H1 (cell line): ENCODE measurements around the gene SLC9A3. TPM values are rescaled to one million over a fixed set of nuclear protein-coding genes. Genes with fewer than 3 reads are reported as not detected.

Experiments
- CTCF ChIA-PET: fragments of 300-600 bp; sonication (Branson Sonifier 250); formaldehyde crosslinking; loops from one replicate; lab custom pipeline; 2021; ENCODE audit not compliant: partially characterized antibody; lab: Charles Lee
- POLR2A ChIA-PET: fragments of 300-600 bp; sonication (Branson Sonifier 250); formaldehyde crosslinking; loops from one replicate; lab custom pipeline; 2021; ENCODE audit warnings: inconsistent platforms; ENCODE audit not compliant: partially characterized antibody; lab: Charles Lee
- DNase-seq, 2 experiments: peaks; one replicate each; pipeline versions ENCODE4 v3.0.0 to v3.0.0-alpha.2; 2010 to 2022; ENCODE audit warnings: low spot score in 2 of 2, low read depth in 1 of 2, mixed read lengths in 1 of 2
- FAIRE-seq: peaks from 2 replicates; lab custom pipeline; 2011; peaks lifted over from hg19 to GRCh38; lab: Jason Lieb, UNC
- H2AFZ ChIP-seq: 2 replicates; pipeline ENCODE4 v1.8.1; 2012; ENCODE audit warnings: low read length, inconsistent platforms
- H2AK5ac ChIP-seq: 2 replicates; pipeline ENCODE4 v1.6.1; 2013; ENCODE audit warnings: low read depth, low read length
- H2BK120ac ChIP-seq: replicated peaks from 2 replicates; pipeline ENCODE3; 2013; ENCODE audit warnings: low read depth, low read length, inconsistent platforms
- H2BK12ac ChIP-seq: 2 replicates; pipeline ENCODE4 v1.6.1; 2013; ENCODE audit warnings: low read depth, low read length
- H2BK15ac ChIP-seq: 2 replicates; pipeline ENCODE4 v1.6.1; 2013; ENCODE audit warnings: low read length
- H2BK20ac ChIP-seq: 2 replicates; pipeline ENCODE4 v1.6.1; 2013; ENCODE audit warnings: low read length
- H2BK5ac ChIP-seq: 2 replicates; pipeline ENCODE4 v1.6.1; 2013; ENCODE audit warnings: low read depth, low read length
- H3K14ac ChIP-seq: 2 replicates; pipeline ENCODE4 v1.6.1; 2013; ENCODE audit warnings: inconsistent platforms; ENCODE audit not compliant: insufficient read length
- H3K18ac ChIP-seq: 2 replicates; pipeline ENCODE4 v1.6.1; 2013; ENCODE audit warnings: low read length; ENCODE audit errors: extremely low read depth
- H3K23ac ChIP-seq: 2 replicates; pipeline ENCODE4 v1.6.1; 2013; ENCODE audit warnings: inconsistent platforms; ENCODE audit not compliant: insufficient read length
- H3K23me2 ChIP-seq: 2 replicates; pipeline ENCODE4 v1.6.1; 2013; ENCODE audit warnings: low read depth, low read length
- H3K27ac ChIP-seq: 2 replicates; pipeline ENCODE4 v1.6.1; 2011; ENCODE audit warnings: low read depth, low read length, inconsistent platforms
- H3K27me3 ChIP-seq, 4 experiments: replicated peaks in 1 of 4; 1 replicate in 1 of 4; 2 replicates in 3 of 4; pipeline versions ENCODE4 v1.6.1 to v1.8.1; 2011 to 2013; ENCODE audit warnings: low read length in 3 of 4, mild to moderate bottlenecking in 3 of 4, inconsistent platforms in 2 of 4, mixed read lengths in 2 of 4, moderate library complexity in 1 of 4; ENCODE audit not compliant: control insufficient read depth in 3 of 4, insufficient read depth in 3 of 4; ENCODE audit errors: extremely low read depth in 1 of 4
- H3K36me3 ChIP-seq, 4 experiments: 2 replicates each; pipeline versions ENCODE4 v1.6.1 to v1.8.1; 2011 to 2013; ENCODE audit warnings: mild to moderate bottlenecking in 4 of 4, low read length in 3 of 4, moderate library complexity in 2 of 4, control low read depth in 1 of 4, inconsistent platforms in 1 of 4; ENCODE audit not compliant: insufficient read depth in 4 of 4, control insufficient read depth in 2 of 4
- H3K4ac ChIP-seq: replicated peaks from 2 replicates; pipeline ENCODE3; 2013; ENCODE audit warnings: low read length, low read depth, mixed read lengths, inconsistent platforms; ENCODE audit not compliant: insufficient read length
- H3K4me1 ChIP-seq, 4 experiments: replicated peaks in 1 of 4; 1 replicate in 1 of 4; 2 replicates in 3 of 4; pipeline versions ENCODE4 v1.6.1 to v1.8.1; 2011 to 2013; ENCODE audit warnings: low read length in 3 of 4, inconsistent platforms in 2 of 4, mixed read lengths in 1 of 4; ENCODE audit not compliant: insufficient read depth in 4 of 4, control insufficient read depth in 3 of 4
- H3K4me2 ChIP-seq, 2 experiments: 2 replicates each; pipeline versions ENCODE4 v1.6.1 to v1.8.1; 2011 to 2013; ENCODE audit warnings: low read depth in 2 of 2, low read length in 2 of 2, control low read depth in 1 of 2, inconsistent platforms in 1 of 2, mild to moderate bottlenecking in 1 of 2; ENCODE audit not compliant: insufficient read depth in 1 of 2
- H3K4me3 ChIP-seq, 4 experiments: fragments of 200-600, 300-600 bp in 1 of 4; sonication (generic), shearing (Covaris generic), sonication (Bioruptor Twin) in 1 of 4; 2 replicates each; pipeline versions ENCODE4 v1.5.1 to v1.8.1; 2011 to 2016; ENCODE audit warnings: low read length in 4 of 4, low read depth in 3 of 4, control low read depth in 2 of 4, inconsistent platforms in 2 of 4, mild to moderate bottlenecking in 2 of 4, mixed read lengths in 1 of 4, moderate library complexity in 1 of 4; ENCODE audit not compliant: insufficient read depth in 2 of 4; ENCODE audit errors: extremely low read depth in 1 of 4
- H3K56ac ChIP-seq: replicated peaks from 2 replicates; pipeline ENCODE3; 2013; ENCODE audit warnings: low read depth, mild to moderate bottlenecking, mixed read lengths, low read length, inconsistent platforms; ENCODE audit not compliant: insufficient read length
- H3K79me1 ChIP-seq: 2 replicates; pipeline ENCODE4 v1.6.1; 2013; ENCODE audit warnings: low read depth, low read length, control low read depth
- H3K79me2 ChIP-seq, 2 experiments: 2 replicates each; pipeline versions ENCODE4 v1.6.1 to v1.8.1; 2012 to 2013; ENCODE audit warnings: low read length in 2 of 2, mild to moderate bottlenecking in 2 of 2, inconsistent platforms in 1 of 2; ENCODE audit not compliant: insufficient read depth in 2 of 2, control insufficient read depth in 1 of 2
- H3K9ac ChIP-seq, 4 experiments: replicated peaks in 1 of 4; 1 replicate in 1 of 4; 2 replicates in 3 of 4; pipeline versions ENCODE4 v1.6.1 to v1.8.1; 2011 to 2013; ENCODE audit warnings: low read depth in 3 of 4, low read length in 3 of 4, control low read depth in 2 of 4, mild to moderate bottlenecking in 2 of 4, moderate library complexity in 2 of 4, inconsistent platforms in 1 of 4; ENCODE audit errors: extremely low read depth in 1 of 4
- H3K9me3 ChIP-seq, 2 experiments: 2 replicates each; pipeline versions ENCODE4 v1.6.1 to v1.8.1; 2012 to 2013; ENCODE audit warnings: mild to moderate bottlenecking in 2 of 2, moderate library complexity in 2 of 2, control low read depth in 1 of 2, inconsistent platforms in 1 of 2, low read depth in 1 of 2, low read length in 1 of 2, mixed read lengths in 1 of 2; ENCODE audit not compliant: insufficient read depth in 2 of 2
- H4K20me1 ChIP-seq, 2 experiments: replicated peaks in 1 of 2; 2 replicates each; pipeline versions ENCODE3 to v1.8.1; 2011 to 2013; ENCODE audit warnings: inconsistent platforms in 2 of 2, low read length in 2 of 2, mild to moderate bottlenecking in 1 of 2; ENCODE audit not compliant: insufficient read depth in 2 of 2, control insufficient read depth in 1 of 2
- H4K5ac ChIP-seq: 2 replicates; pipeline ENCODE4 v1.6.1; 2013; ENCODE audit warnings: low read length, low read depth, mixed read lengths, inconsistent platforms; ENCODE audit not compliant: insufficient read length
- H4K8ac ChIP-seq: 2 replicates; pipeline ENCODE4 v1.8.0; 2013; ENCODE audit warnings: mild to moderate bottlenecking, moderate library complexity, low read length, inconsistent platforms; ENCODE audit not compliant: insufficient read depth; ENCODE audit errors: extremely low read depth
- H4K91ac ChIP-seq: replicated peaks from 2 replicates; pipeline ENCODE3; 2013; ENCODE audit warnings: low read length, mixed read lengths, inconsistent platforms; ENCODE audit not compliant: insufficient read length
- CEBPB ChIP-seq: IDR thresholded peaks from 2 replicates; pipeline ENCODE4 v1.6.1; 2012; ENCODE audit warnings: low read depth, low read length
- HDAC6 ChIP-seq: IDR thresholded peaks from one replicate; pipeline ENCODE4 v1.7.1; 2012; ENCODE audit warnings: low read depth, mild to moderate bottlenecking, inconsistent platforms, low read length, moderate library complexity
- RNF2 ChIP-seq: fragments of 200-900, 300-1000 bp; sonication (generic); IDR thresholded peaks from 2 replicates; pipeline ENCODE4 v1.7.1; 2016; ENCODE audit warnings: borderline replicate concordance, low read depth, mild to moderate bottlenecking, antibody characterized with exemption, low read length; ENCODE audit not compliant: poor library complexity, severe bottlenecking; ENCODE audit errors: missing control alignments
- TBP ChIP-seq: IDR thresholded peaks from 2 replicates; pipeline ENCODE4 v1.6.1; 2011; ENCODE audit warnings: low read depth, low read length, improper control_type of control experiment
- YY1 ChIP-seq: IDR thresholded peaks from 2 replicates; pipeline ENCODE4 v1.6.1; 2011; ENCODE audit warnings: low read depth, mild to moderate bottlenecking, low read length
- WGBS, 2 experiments: shearing (Covaris generic) in 1 of 2; methylation state at CpG; one replicate each; pipeline versions ENCODE4 v1.1.6 to v1.1.7; 2013 to 2015; ENCODE audit warnings: low lambda C conversion rate in 2 of 2, mixed read lengths in 2 of 2, inconsistent platforms in 1 of 2, low coverage in 1 of 2, missing lambda C conversion rate in 1 of 2; ENCODE audit not compliant: insufficient replicate concordance in 2 of 2, insufficient coverage in 1 of 2, insufficient read length in 1 of 2; ENCODE audit errors: extremely low coverage in 1 of 2, missing lambda C conversion rate in 1 of 2; 5-methylcytosine and 5-hydroxymethylcytosine counted together
- polyA plus RNA-seq, 7 experiments: library from polyadenylated mRNA; depleted of rRNA in 3 of 7; stranded (reverse) in 5 of 7; unstranded in 2 of 7; fragments of >200 nt in 5 of 7; fragments of 200-250 nt in 2 of 7; gene quantifications; 1 replicate in 5 of 7; 2 replicates in 1 of 7; 4 replicates in 1 of 7; pipeline versions ENCODE4 v1.2.1 to v1.2.3, GENCODE V29; 2011 to 2013; ENCODE audit warnings: missing spikeins in 2 of 7, mixed read lengths in 2 of 7
- total RNA-seq: library from RNA; stranded (reverse); fragmentation: NEBNext Ultra II Directional; extraction: Animal tissue kit (Norgen Biotek cat#: 25700); gene quantifications from 2 replicates; pipeline ENCODE4 v1.2.1, GENCODE V29; 2021

Gene SLC9A3
- total and polyA plus RNA-seq, 2 of the 8 experiments (the other 6 are each of a cell fraction or from before 2014, with no cell fraction given): 0.95 to 1.0 TPM

DNA sequence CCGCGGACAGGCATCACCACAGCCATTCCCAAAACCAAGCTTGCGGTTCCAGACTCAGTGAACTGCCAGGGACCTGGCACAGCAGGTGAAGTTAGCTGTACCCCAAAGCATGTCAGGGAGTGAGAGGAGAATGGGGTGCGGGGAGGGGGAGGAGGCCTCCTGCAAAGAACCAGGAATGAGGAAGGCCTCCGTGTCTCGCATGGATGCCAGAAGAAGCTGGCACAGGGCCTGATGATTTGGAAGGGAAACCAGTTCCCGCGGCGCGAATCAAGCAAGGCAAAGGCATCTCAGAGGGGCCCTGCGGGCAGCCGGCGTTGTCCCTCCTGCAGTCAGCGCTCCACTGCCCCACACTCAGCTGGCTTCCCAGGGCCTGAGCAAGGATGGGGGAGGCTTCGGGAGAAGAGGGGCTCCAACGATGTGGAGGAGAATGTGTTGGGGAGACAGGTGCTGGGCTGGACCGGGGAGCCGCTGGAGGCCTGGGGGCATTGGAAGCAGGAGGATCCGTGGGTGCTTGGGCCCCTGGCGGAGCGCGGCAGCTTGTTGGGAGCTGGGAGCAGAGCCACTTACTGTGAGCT lies 14.6 kb downstream of the SLC9A3 start:
- Histone ChIP-seq H3K4me1 (peaks cover 0 to 8% (median 5%) of the 10 kb centered on the region in 4 experiments; a peak in 6 of 7 replicates), H3K23me2 (no peaks in the 10 kb centered on the region), H3K79me1 (no peaks in the 10 kb centered on the region), H4K20me1 (no peaks in the 10 kb centered on the region), H3K27ac (no peak overlapping the region), H2BK12ac (no peak overlapping the region), H4K91ac (no peak overlapping the region), H3K4me3 (no peak overlapping the region), H3K4ac (no peak overlapping the region), H3K36me3 (no peaks in the 10 kb centered on the region), H2BK5ac (no peak overlapping the region), H3K79me2 (no peaks in the 10 kb centered on the region)
- 88% methylated on average over 15 of the region's 22 CpGs; no CpG with 5 or more reads in 1 of the 2 experiments for WGBS, 2 experiments
- no peak for DNase-seq
- CTCF ChIA-PET: interaction anchor here (0.7 to 2.4 kb wide), 9 partner anchors 13 to 321 kb away, joined by 3 to 7 read pairs (median 4); no protein-coding TSS in a partner anchor
- POLR2A ChIA-PET: no interaction called here
- TF ChIP-seq TBP: no peak
- no peak for TF ChIP-seq YY1
- TF ChIP-seq RNF2: no peak
- no peak for TF ChIP-seq CEBPB
- TF ChIP-seq HDAC6: no peak
- TF ChIP-seq, all 59 proteins: peak for 0
- H3K27me3 ChIP-seq: peaks cover 0 to 9% (median 0%) of the 10 kb centered on the region in 4 experiments; a peak in 1 of 7 replicates
- no peak overlapping the region for H3K4me2 ChIP-seq
- H3K9ac ChIP-seq: no peak overlapping the region
- no peak for FAIRE-seq
- no peak overlapping the region for H3K56ac ChIP-seq
- H2AFZ ChIP-seq: no peak overlapping the region
- H3K14ac ChIP-seq: no peak overlapping the region
- H2BK120ac ChIP-seq: no peak overlapping the region
- H2AK5ac ChIP-seq: no peak overlapping the region
- no peak overlapping the region for H4K5ac ChIP-seq
- no peak overlapping the region for H3K18ac ChIP-seq
- no peak overlapping the region for H2BK15ac ChIP-seq
- no peaks in the 10 kb centered on the region for H3K9me3 ChIP-seq
- no peak overlapping the region for H3K23ac ChIP-seq
- H4K8ac ChIP-seq: no peak overlapping the region
- no peak overlapping the region for H2BK20ac ChIP-seq
